Myocyte (in vitro differentiated cells): ENCODE measurements around the gene GNB2. TPM values are rescaled to one million over a fixed set of nuclear protein-coding genes. Genes with fewer than 3 reads are reported as not detected.

Experiments
- DNase-seq: peaks from one replicate; pipeline ENCODE4 v3.0.0-alpha.2; 2012; ENCODE audit warnings: low read depth
- polyA plus RNA-seq: library from polyadenylated mRNA; unstranded; fragments of >200 nt; gene quantifications from one replicate; pipeline ENCODE4 v1.2.1, GENCODE V29; 2012; ENCODE audit warnings: missing spikeins
- total RNA-seq: library from RNA; depleted of rRNA; stranded (reverse); fragments of >200 nt; gene quantifications from 2 replicates; pipeline ENCODE4 v1.2.3, GENCODE V29; 2014

The GNB2 gene
- total RNA-seq, result 96.5 and 115 TPM in 2 replicates
- 412 TPM for polyA plus RNA-seq

DNA sequence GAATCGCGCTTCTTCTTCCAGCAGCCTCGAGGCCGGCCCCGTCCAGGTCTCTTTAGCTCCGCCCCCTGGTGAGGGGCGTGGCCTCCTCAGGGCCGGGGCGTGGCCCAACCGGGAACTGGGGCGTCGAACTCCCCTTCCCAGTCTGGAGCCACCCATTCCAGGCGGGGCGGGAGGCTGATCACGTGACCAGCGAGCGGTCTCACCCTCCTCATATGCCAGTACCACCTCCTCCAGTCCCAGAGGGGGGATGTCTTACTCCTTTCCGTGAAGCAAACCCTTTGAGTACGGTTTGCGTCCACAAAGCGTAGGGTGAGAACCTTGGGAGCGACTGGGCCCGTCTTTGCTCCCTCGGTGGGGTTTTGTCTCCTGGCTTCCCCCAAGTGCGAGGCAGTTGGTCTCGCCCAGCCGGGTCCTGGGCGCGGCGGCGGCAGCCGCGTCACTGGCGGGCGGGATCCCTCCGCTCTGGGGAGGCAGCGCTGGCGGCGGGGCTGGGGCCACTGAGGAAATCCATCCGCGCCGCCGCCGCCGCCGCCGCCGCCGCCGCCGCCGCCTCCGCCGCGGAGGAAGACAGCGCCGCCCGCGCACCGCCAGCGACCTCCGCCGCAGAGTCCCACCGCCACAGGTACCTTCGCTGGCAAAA lies at the start of gene GNB2:
Gene GNB2 (plus strand): TSS at position 439 of the 640 bp plus-strand sequence. CDS start 2,526 bp downstream, outside the sequence.
- DNase-seq, result peak; percentile 100

- no peak for DNase-seq
Measured at GRCh38 chr7:100623951-100624824, 49.4 kb upstream of the GNB2 start.

- DNase-seq, result no peak
Measured at GRCh38 chr7:100626055-100626454, 47.5 kb upstream of the GNB2 start.

DNA sequence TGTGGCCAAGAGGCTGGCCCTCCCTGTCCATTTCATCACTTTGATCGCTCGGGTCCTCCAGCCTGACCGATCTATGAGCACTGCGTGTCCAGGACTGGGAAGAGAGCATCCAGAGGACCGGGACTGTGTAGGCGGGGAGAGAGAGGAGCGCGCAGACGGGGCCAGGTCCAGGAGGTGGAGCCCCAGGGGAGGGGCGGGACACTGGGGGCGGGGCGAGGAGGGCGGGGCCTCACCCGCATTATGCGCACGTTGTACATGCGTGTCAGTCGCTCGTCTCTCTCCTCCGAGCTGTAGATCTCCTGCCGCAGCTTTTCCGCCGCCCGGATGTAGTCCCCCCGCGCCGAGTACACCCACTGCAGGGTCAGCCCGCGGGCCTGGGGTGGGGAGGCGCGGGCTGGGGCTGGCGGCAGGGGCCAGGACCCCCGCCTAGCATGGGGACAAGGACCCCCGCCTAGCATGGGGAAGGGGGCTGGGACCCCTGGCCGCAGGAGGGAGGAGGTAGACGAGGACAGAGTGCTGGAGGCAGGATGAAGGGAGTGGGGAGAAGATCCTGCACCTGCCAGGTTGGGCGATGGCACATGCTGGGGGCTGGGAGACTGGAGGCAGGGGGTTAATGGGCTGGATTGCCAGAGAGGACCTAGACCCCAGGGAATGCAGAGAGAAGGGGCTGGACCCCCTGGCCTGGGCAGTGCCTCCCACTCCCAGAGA lies 46.9 kb upstream of the GNB2 start:
- DNase-seq, result no peak

DNA sequence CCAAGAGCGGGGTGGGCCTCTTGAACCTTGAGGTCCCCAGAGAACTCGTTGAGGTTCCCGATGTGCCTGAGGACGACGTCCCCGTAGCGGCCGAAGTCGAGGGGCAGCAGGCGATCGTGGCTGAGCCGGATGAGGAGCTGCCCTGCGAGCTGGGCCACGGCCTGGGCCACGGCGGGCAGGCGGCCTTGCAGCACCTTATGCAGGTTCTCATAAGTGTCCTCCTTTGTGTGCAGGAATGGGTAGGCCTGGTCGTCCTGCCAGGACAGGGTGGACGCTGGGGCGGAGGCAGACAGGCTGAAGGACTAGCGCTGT lies 46.3 kb upstream of the GNB2 start:
- no peak for DNase-seq

- DNase-seq, result peak; percentile 18
Measured at GRCh38 chr7:100629117-100629716, 44.3 kb upstream of the GNB2 start.

GRCh38 chr7:100630066-100630465 lies 43.5 kb upstream of the GNB2 start:
- no peak for DNase-seq

DNA sequence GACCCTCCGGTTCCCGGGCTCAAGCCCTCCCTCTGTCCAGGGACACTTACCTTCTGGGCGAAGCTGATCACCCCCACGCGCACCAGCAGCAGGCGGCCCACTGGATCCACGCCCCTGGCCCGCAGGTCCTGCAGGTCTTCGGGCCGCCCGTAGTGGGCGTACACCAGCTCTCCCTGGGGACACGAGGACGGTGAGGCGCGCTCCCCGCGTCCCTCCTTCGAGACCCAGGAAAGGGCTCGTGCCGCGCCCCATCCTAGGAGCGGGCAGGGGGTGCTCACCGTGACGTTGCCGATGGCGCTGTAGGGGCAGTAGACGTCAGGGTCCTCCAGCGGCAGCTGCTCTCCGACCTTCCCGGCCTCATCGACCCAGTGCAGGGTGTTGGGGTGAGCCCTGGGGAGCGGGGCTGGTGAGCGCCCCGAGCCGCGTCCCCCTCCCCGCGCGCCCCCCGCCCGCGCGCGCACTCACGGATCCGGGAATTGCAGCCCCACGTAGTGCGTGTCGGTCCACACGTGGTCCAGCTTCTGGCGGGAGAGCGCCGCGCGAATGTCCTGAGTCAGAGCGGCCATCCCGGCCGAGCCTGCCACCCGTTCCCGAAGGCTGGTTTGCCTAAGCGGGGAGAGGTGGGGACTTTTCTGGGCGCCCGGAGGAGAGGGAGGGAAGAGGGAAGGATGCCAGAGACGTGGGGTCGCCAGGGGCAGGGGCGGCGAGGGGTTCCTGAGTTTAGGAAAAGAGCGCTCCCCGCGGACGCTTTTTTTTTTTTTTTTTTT lies 40.4 kb upstream of the GNB2 start:
- DNase-seq, result no peak

DNA sequence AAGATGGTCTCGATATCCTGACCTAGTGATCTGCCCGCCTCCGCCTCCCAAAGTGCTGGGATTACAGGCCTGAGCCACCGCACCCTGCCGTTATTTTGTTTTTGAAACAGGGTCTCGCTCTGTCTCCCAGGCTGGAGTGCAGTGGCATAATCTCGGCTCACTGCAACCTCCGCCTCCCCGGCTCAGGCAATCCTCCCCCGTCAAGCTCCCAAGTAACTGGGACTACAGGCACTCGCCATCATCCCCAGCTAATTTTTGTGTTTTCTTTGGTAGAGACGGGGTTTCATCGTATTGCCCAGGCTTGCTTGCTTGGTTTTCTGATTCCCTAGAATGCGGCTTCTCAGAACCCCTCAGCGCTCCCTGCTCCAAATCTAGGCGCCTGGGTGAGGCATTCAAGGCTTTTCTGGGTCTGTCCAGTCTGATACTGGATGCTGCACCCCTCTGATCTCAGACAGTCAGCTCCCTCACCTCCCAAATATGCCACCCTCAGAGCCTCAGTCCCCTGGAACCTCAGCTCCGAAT lies 33.5 kb upstream of the GNB2 start:
- no peak for DNase-seq

- no peak for DNase-seq
Measured at GRCh38 chr7:100640517-100641440, 32.8 kb upstream of the GNB2 start.

- DNase-seq, result no peak
Measured at GRCh38 chr7:100641463-100641859, 32.1 kb upstream of the GNB2 start, which contains the start of gene TFR2. Gene TFR2 (minus strand): TSS chr7:100641552. CDS start chr7:100641509, 43 bp downstream.

- no peak for DNase-seq
Measured at GRCh38 chr7:100641860-100642533, 31.5 kb upstream of the GNB2 start.

DNA sequence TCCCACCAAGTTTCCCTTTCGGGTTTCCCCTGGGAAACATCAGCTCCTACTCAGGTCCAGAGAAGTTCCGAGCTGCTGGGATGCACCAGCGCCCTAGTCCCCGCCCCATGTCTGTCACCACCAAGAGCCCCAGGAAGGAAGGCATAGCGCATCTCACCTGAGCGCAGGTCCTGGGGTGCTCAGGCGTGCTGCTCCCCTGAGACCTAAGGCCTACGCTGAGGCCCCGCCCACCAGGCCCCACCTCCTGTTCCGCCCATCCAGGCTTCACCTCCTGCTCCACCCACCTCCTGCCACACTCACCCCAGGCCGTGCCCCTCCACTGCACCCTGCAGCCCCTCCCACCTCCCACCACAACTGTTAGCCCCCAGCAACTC lies 31.0 kb upstream of the GNB2 start:
- DNase-seq, result no peak

DNA sequence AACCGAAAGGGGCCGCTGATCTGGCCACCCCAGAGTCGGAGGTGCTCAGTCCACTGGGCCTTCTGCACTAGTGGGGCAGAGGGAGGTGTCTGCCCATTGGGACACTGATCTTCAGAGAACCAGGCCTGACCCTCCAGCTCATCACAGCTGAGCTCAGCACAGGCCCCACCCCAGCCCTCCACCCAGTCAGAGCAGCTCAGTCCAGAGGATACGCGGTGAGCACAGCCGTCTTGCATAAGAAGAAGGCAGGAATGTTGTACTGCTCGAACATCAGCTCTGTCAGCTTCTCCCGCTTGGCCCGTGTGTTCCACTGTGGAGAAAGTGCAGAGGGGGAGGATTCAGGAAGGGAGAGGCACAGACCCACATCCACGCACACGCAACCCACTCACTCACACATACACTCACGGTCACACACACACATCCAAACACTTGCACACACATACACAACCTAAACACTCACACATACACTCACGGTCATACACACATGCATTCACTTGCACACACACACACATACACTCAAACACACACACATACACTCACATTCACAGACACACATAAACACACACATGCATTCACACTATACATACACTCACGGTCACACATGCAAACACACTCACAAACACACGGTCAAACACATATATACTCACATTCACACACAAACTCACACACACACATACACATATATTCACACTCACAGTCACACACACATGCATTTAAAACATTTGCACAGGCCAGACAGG lies 23.5 kb upstream of the GNB2 start:
- no peak for DNase-seq

GRCh38 chr7:100654908-100655831 lies 18.4 kb upstream of the GNB2 start:
- DNase-seq, result no peak

DNA sequence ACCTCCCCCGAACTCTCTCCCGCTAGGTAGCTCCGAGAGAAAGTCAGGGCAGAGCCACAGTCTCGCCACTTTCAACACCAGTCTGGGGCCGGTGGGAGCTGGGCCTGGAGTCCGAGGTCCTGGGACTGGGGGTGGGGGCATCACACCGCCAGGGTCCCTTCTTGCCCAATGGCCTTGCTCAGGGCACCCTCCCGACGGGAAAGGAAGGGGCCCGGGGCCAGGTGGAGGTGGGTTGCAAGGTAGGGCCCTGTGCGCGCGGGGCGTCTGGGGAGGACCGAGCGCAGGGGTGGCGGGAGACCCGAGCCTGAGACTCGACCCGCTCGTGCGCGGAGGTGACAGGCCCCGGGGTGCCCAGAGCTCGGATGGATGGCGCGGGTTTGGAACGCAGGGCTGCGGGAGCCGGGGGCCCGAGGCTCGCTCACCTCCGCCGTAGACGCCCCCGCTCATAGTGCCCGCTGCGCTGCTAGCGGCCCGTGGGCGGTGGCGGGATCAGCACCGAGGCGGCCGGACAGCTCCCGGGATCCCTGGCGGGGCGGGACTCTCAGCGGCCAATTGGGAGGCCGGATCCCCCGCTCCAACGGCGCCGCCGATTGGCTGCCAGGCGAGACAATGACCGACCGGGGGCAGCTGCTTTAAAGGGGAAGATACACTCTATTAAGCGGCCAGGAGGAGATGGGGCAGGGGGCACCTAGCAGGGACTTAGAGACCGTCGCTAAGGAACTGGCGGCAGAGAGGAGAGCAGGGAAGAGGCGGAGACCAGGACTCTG lies 17.4 kb upstream of the GNB2 start, which contains the start of gene ACTL6B:
Gene ACTL6B (minus strand): TSS at position 541 of the 767 bp plus-strand sequence. CDS start 94 bp downstream, at position 447.
- peak; percentile 61 for DNase-seq
